HepG2 (cell line): ENCODE results near the gene EPHX1. TPM values are rescaled to one million over a fixed set of nuclear protein-coding genes. Genes with fewer than 3 reads are reported as not detected.
"Not testable (repeated sequence)": the region's sequence is repeated elsewhere in the genome, so short reads cannot be mapped to it uniquely, and the experiment has no call there.

ENCODE experiments used
- ATAC-seq: fragments of 200-7000 bp; cut with Tn5 transposase; 3 replicates; pipeline ENCODE4 v1.9.1; 2020; ENCODE audit warnings: mild to moderate bottlenecking, moderate library complexity
- BruUV-seq: library from RNA; stranded (reverse); fragments of 400-500 nt; replicated peaks from 2 replicates; lab custom pipeline; 2021; lab: Mats Ljungman, UMichigan
- CTCF ChIA-PET: fragments of 300-600 bp; formaldehyde crosslinking; extraction: SDS; loops from one replicate; lab custom pipeline; 2021; ENCODE audit warnings: low total read pairs, inconsistent platforms, low intra/inter-chr PET ratio; lab: Yijun Ruan, JAX
- POLR2A ChIA-PET: fragments of 350-600 bp; sonication (Branson Sonifier 250); formaldehyde crosslinking; loops from one replicate; lab custom pipeline; 2020; ENCODE audit warnings: antibody characterized with exemption, inconsistent platforms; lab: Yijun Ruan, JAX
- DNase-seq: peaks from one replicate; pipeline ENCODE4 v3.0.0-alpha.2; 2015; ENCODE audit warnings: low spot score
- FAIRE-seq: peaks from 3 replicates; lab custom pipeline; 2011; peaks lifted over from hg19 to GRCh38; lab: Jason Lieb, UNC
- H2AFZ ChIP-seq: one replicate; pipeline ENCODE4 v1.6.1; 2011; ENCODE audit warnings: low read length, inconsistent platforms
- H3K27ac ChIP-seq: fragments of 300-600 bp; 3 replicates; pipeline ENCODE4 v1.8.0; 2011; ENCODE audit warnings: mixed run types, mild to moderate bottlenecking, mixed read lengths, low read length, inconsistent platforms; ENCODE audit not compliant: insufficient read depth; ENCODE audit errors: extremely low read length
- H3K27me3 ChIP-seq, 2 experiments: fragments of 200-600 bp in 1 of 2; 2 replicates in 1 of 2; 3 replicates in 1 of 2; pipeline versions ENCODE4 v1.6.0 to v1.8.0; 2011; ENCODE audit warnings: low read length in 2 of 2, mild to moderate bottlenecking in 2 of 2, moderate library complexity in 2 of 2, inconsistent platforms in 1 of 2; ENCODE audit not compliant: insufficient read depth in 2 of 2, control insufficient read depth in 1 of 2
- H3K36me3 ChIP-seq, 2 experiments: fragments of 200-600 bp in 1 of 2; replicated peaks in 1 of 2; 2 replicates in 1 of 2; 3 replicates in 1 of 2; pipeline versions ENCODE4 v1.5.1 to v1.8.0; 2011; ENCODE audit warnings: low read length in 2 of 2, inconsistent platforms in 1 of 2; ENCODE audit not compliant: insufficient read depth in 2 of 2, control insufficient read depth in 1 of 2
- H3K4me1 ChIP-seq: 2 replicates; pipeline ENCODE4 v1.5.1; 2012; ENCODE audit warnings: low read length, inconsistent platforms; ENCODE audit not compliant: insufficient read depth
- H3K4me2 ChIP-seq: 2 replicates; pipeline ENCODE4 v1.6.0; 2011; ENCODE audit warnings: low read depth, low read length, inconsistent platforms
- H3K4me3 ChIP-seq, 3 experiments: fragments of 200-600 bp in 1 of 3; sonication (generic), shearing (Covaris generic) in 1 of 3; replicated peaks in 1 of 3; 2 replicates each; pipeline ENCODE4 v1.5.1; 2011 to 2016; ENCODE audit warnings: low read length in 3 of 3, inconsistent platforms in 2 of 3, low read depth in 2 of 3, mild to moderate bottlenecking in 2 of 3, control low read depth in 1 of 3, mixed read lengths in 1 of 3; ENCODE audit not compliant: insufficient read depth in 1 of 3
- H3K79me2 ChIP-seq: one replicate; pipeline ENCODE4 v1.6.1; 2011; ENCODE audit warnings: low read length, inconsistent platforms; ENCODE audit not compliant: insufficient read depth
- H3K9ac ChIP-seq: 2 replicates; pipeline ENCODE4 v1.6.0; 2011; ENCODE audit warnings: mild to moderate bottlenecking, low read depth, low read length, inconsistent platforms; ENCODE audit not compliant: insufficient read depth
- H3K9me3 ChIP-seq: 2 replicates; pipeline ENCODE4 v1.5.1; 2012; ENCODE audit warnings: mild to moderate bottlenecking, low read length
- H4K20me1 ChIP-seq: 2 replicates; pipeline ENCODE4 v1.6.0; 2011; ENCODE audit warnings: inconsistent platforms, mild to moderate bottlenecking, low read length, moderate library complexity; ENCODE audit not compliant: insufficient read depth
- HDAC2 ChIP-seq: sonication (generic); formaldehyde crosslinking; IDR thresholded peaks from 2 replicates; pipeline ENCODE4 v1.4.0; 2020; ENCODE audit warnings: missing genetic modification reagents
- HOXA9 ChIP-seq: sonication (generic); formaldehyde crosslinking; IDR thresholded peaks from 2 replicates; pipeline ENCODE4 v1.8.1; 2022; ENCODE audit warnings: missing genetic modification reagents, mild to moderate bottlenecking, moderate library complexity, borderline replicate concordance
- KMT2B ChIP-seq: IDR thresholded peaks from 2 replicates; pipeline ENCODE4 v1.6.1; 2016; ENCODE audit warnings: missing genetic modification reagents, missing compliant biosample characterization
- ZNF530 ChIP-seq: sonication (generic); formaldehyde crosslinking; IDR thresholded peaks from 2 replicates; pipeline ENCODE4 v1.5.0; 2020; ENCODE audit warnings: low read depth, mild to moderate bottlenecking, missing genetic modification reagents
- ZNF83 ChIP-seq: sonication (generic); formaldehyde crosslinking; IDR thresholded peaks from 2 replicates; pipeline ENCODE4 v1.4.0; 2020; ENCODE audit warnings: missing genetic modification reagents, mild to moderate bottlenecking, borderline replicate concordance
- WGBS: methylation state at CpG from one replicate; pipeline ENCODE4 v1.1.6; 2017; ENCODE audit warnings: low lambda C conversion rate; 5-methylcytosine and 5-hydroxymethylcytosine counted together
- in situ Hi-C: cut with HindIII; loops from 2 replicates; pipeline ENCODE4 v1.10.0; 2017; ENCODE audit warnings: low pct_unique_long_range_greater_than_20kb; ENCODE audit not compliant: extremely low pct_ligation_motif_present
- intact Hi-C: fragments of 100-400 bp; cut with micrococcal nuclease; formaldehyde crosslinking; loops from one replicate; pipeline ENCODE4 v1.10.0; 2022; ENCODE audit not compliant: unreplicated experiment
- polyA plus RNA-seq, 8 experiments: library from polyadenylated mRNA; depleted of rRNA in 3 of 8; stranded (reverse) in 7 of 8; unstranded in 1 of 8; fragments of >200 nt; fragmentation: Illumina TruSeq in 4 of 8; extraction: Trizol in 4 of 8; gene quantifications; 2 replicates each; pipeline versions ENCODE4 v1.2.1 to v1.2.3, GENCODE V29; 2011 to 2016; ENCODE audit warnings: low read depth in 4 of 8, missing spikeins in 1 of 8, mixed read lengths in 1 of 8; ENCODE audit not compliant: insufficient read depth in 1 of 8
- total RNA-seq, 5 experiments: library from RNA; depleted of rRNA; stranded (reverse); fragments of >200 nt; fragmentation: Illumina TruSeq; extraction: Trizol; gene quantifications; 2 replicates each; pipeline ENCODE4 v1.2.3, GENCODE V29; 2016; ENCODE audit warnings: low read depth in 1 of 5
- TF ChIP-seq, protein P1 (sequence below), 2 experiments: sonication (generic) in 1 of 2; formaldehyde crosslinking in 1 of 2; IDR thresholded peaks; 2 replicates each; pipeline versions ENCODE4 v1.5.1 to v1.6.1; 2011 to 2020; ENCODE audit warnings: borderline replicate concordance in 1 of 2, low read depth in 1 of 2, low read length in 1 of 2, mild to moderate bottlenecking in 1 of 2, missing genetic modification reagents in 1 of 2, moderate library complexity in 1 of 2
- TF ChIP-seq, protein P2 (sequence below): sonication (generic); formaldehyde crosslinking; IDR thresholded peaks from 2 replicates; pipeline ENCODE4 v1.5.0; 2020; ENCODE audit warnings: missing genetic modification reagents

EPHX1 gene
- total and polyA plus RNA-seq, 2 of the 13 experiments (the other 11 are each of a cell fraction or from before 2014, with no cell fraction given): 27.7 to 36.5 TPM

DNA sequence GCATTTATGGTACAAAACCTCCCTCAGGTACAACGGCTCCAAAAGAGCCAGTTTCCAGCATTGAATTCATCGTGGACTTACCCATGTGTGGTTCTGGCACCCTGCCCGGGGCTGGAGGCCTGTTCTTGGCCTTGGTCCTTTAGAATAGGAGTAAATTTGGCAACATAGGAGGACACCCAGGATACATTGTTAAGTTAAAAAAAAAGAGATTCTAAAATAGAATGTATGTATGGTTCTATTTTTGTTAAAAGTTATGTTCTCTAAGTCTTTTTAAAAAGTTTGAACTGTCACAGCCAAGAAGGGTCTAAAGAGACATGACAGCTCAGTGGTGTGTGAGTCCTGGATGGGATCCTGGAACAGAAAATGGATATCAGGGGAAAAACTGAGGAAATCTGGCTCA, 25.9 kb downstream of the EPHX1 start (continued):
- TF ChIP-seq, protein P1, sequence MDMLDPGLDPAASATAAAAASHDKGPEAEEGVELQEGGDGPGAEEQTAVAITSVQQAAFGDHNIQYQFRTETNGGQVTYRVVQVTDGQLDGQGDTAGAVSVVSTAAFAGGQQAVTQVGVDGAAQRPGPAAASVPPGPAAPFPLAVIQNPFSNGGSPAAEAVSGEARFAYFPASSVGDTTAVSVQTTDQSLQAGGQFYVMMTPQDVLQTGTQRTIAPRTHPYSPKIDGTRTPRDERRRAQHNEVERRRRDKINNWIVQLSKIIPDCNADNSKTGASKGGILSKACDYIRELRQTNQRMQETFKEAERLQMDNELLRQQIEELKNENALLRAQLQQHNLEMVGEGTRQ (IDR thresholded peaks at IDR 0.05; ENCODE audit: low read depth, low read length): no peak
- TF ChIP-seq, protein P1 (CRISPR knock-in tag; IDR thresholded peaks at IDR 0.05; ENCODE audit: borderline replicate concordance): no peak
- TF ChIP-seq ZNF530 (CRISPR knock-in tag) (no peak), KMT2B (CRISPR knock-in tag) (no peak), ZNF83 (CRISPR knock-in tag) (no peak), HOXA9 (CRISPR knock-in tag) (no peak), HDAC2 (no peak)
- TF ChIP-seq, protein P2, sequence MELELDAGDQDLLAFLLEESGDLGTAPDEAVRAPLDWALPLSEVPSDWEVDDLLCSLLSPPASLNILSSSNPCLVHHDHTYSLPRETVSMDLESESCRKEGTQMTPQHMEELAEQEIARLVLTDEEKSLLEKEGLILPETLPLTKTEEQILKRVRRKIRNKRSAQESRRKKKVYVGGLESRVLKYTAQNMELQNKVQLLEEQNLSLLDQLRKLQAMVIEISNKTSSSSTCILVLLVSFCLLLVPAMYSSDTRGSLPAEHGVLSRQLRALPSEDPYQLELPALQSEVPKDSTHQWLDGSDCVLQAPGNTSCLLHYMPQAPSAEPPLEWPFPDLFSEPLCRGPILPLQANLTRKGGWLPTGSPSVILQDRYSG (CRISPR knock-in tag): no peak

DNA sequence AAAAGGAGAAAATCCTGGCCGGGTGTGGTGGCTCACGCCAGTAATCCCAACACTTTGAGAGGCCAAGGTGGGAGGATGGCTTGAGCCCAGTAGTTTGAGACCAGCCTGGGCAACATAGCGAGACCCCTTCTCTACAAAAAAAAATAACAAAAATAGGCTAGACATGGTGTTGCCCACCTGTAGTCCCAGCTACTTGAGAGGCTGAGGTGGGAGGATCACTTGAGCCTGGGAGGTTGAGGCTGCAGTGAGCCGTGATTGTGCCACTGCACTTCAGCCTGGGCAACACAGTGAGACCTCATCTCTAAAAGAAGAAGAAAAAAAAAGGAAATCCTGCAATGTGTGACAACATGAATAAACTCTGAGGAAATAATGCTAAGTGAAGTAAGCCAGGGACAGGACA, 26.4 kb downstream of the EPHX1 start:
- 96% methylated on average over 4 of the region's 4 CpGs for WGBS
- not testable (repeated sequence) for ATAC-seq, H3K9me3 ChIP-seq

More for the DNA sequence above, 26.4 kb downstream of the EPHX1 start:
- intact Hi-C loops, H2AFZ ChIP-seq, DNase-seq, H3K27me3 ChIP-seq, H3K4me3 ChIP-seq, FAIRE-seq, in situ Hi-C loops, H3K79me2 ChIP-seq, H4K20me1 ChIP-seq, H3K4me1 ChIP-seq, POLR2A ChIA-PET, H3K4me2 ChIP-seq, CTCF ChIA-PET, H3K27ac ChIP-seq, H3K9ac ChIP-seq, BruUV-seq: not testable (repeated sequence)
- peaks cover 14 to 66% of the 10 kb centered on the region in 2 experiments for H3K36me3 ChIP-seq
